NCI-H1417 treated with DMSO at 0.1 percent for 48 hours (cell line): ENCODE results near the gene CDX2.
"Not testable (repeated sequence)": the region's sequence is repeated elsewhere in the genome, so short reads cannot be mapped to it uniquely, and the experiment has no call there.

Source experiments
- DNase-seq: peaks from one replicate; lab custom pipeline; 2025; lab: John Stamatoyannopoulos, UW

Gene CDX2

GRCh38 chr13:27969082-27969865, at the start of gene CDX2:
Gene CDX2, minus strand, starts transcription at chr13:27969315. Its CDS starts 309 bp downstream, at chr13:27969006.
- DNase-seq, result no peak

GRCh38 chr13:28014301-28014700, 45.2 kb upstream of the CDX2 start:
- DNase-seq, result no peak

- no peak for DNase-seq
Measured at GRCh38 chr13:28013482-28013881, 44.4 kb upstream of the CDX2 start.

- no peak for DNase-seq
Measured at GRCh38 chr13:28012896-28013295, 43.8 kb upstream of the CDX2 start.

GRCh38 chr13:28012383-28012782, 43.3 kb upstream of the CDX2 start:
- DNase-seq, result no peak

GRCh38 chr13:28010046-28010445, 40.9 kb upstream of the CDX2 start:
- DNase-seq, result no peak

- not testable (repeated sequence) for DNase-seq
Measured at GRCh38 chr13:28005016-28005415, 35.9 kb upstream of the CDX2 start.

- DNase-seq, result no peak
Measured at GRCh38 chr13:28002886-28003698, 34.0 kb upstream of the CDX2 start.

GRCh38 chr13:28001837-28002473, 32.8 kb upstream of the CDX2 start:
- DNase-seq, result no peak

GRCh38 chr13:28001049-28001448, 31.9 kb upstream of the CDX2 start:
- no peak for DNase-seq

- no peak for DNase-seq
Measured at GRCh38 chr13:28000567-28000966, 31.5 kb upstream of the CDX2 start.

- no peak for DNase-seq
Measured at GRCh38 chr13:27997904-27998522, 28.9 kb upstream of the CDX2 start.

- DNase-seq, result no peak
Measured at GRCh38 chr13:27991881-27992280, 22.8 kb upstream of the CDX2 start.

GRCh38 chr13:27988520-27988919, 19.4 kb upstream of the CDX2 start, which contains the start of gene URAD:
Gene URAD, minus strand, starts transcription at chr13:27988693. Its CDS starts 56 bp downstream, at chr13:27988637.
- DNase-seq, result no peak

- DNase-seq, result no peak
Measured at GRCh38 chr13:27985600-27985999, 16.5 kb upstream of the CDX2 start.

GRCh38 chr13:27982361-27982760, 13.2 kb upstream of the CDX2 start:
- DNase-seq, result no peak

- no peak for DNase-seq
Measured at GRCh38 chr13:27981006-27981708, 12.0 kb upstream of the CDX2 start.

- DNase-seq, result no peak
Measured at GRCh38 chr13:27980280-27980998, 11.3 kb upstream of the CDX2 start.

GRCh38 chr13:27979765-27980279, 10.7 kb upstream of the CDX2 start:
- DNase-seq, result no peak

GRCh38 chr13:27979001-27979643, 10.0 kb upstream of the CDX2 start:
- no peak for DNase-seq
